ENCODE results near the gene PLA2G2A.

Gene PLA2G2A

GRCh38 chr1:19926296-19927129, 52.9 kb downstream of the PLA2G2A start:
- no peak for DNase-seq (ENCODE audit: low read depth in 3 of 3)

Measured in stimulated activated CD4-positive, alpha-beta T cell treated with anti-CD3 and anti-CD28 coated beads, TNF-alpha, amount 100 ng/mL, for 4 hours (primary cell).